Activated T-cell treated with anti-CD3 and anti-CD28 coated beads for 48 hours (primary cell): ENCODE data around the gene CAMK1.

Source experiments
- DNase-seq: peaks from one replicate; pipeline ENCODE4 v3.0.0-alpha.2; 2020; ENCODE audit warnings: low read depth

The CAMK1 gene

GRCh38 chr3:9792405-9793160, 22.8 kb upstream of the CAMK1 start, which contains the start of the genes ARPC4 and TADA3:
Gene ARPC4 (plus strand): TSS chr3:9793082. CDS start chr3:9793122, 40 bp downstream.
Gene TADA3 (minus strand): TSS chr3:9792473. CDS start chr3:9791466, 1,007 bp downstream.
- DNase-seq, result peak; percentile 87

DNA sequence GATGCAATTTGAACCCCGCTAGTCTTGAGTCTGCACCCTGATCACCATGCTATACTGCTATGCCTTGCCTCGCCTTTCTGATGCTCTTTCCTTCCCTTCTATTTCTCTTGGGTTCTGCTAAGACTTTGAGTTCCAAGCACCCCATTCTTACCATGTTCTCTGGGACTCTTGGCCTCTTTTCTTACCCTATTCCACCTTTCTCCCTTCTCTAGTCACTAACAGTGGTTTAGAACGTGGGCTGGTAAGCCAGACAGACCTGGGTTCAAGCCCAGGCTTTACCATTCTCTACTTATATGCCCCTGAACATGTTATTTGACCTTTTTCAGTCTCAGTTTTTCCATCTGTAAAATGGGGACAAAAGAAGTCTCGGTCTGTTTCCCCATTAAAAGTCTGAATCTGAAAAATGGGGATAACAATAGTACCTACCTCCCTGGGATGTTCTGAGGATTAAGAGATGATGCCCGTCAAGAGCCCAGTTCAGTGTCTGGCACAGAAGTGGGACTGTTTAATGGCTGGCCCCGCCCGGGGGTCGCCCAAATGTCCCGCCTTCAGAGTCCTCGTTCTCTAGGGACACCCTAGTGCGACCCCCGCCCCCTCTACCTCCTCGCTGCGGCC, 22.1 kb upstream of the CAMK1 start:
- DNase-seq, result no peak

DNA sequence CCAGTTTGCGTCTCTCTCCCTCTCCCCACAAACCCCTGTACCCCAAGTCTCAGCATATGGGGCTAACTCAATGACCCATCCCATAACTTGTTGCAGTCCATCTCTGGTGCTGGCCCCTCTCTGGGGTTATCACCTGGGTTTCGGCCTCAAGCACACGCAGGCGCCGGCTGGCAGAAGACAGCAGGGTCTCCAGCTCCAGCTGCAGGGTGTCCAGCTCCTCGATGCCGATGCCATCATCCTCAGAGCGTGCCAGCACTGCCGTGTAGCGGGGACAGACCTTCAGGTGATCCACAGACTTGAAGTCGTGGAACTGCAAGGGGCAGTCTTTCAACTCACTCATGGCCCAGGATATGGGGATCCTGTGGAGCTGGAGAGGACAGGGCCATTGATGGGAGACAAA, 21.4 kb upstream of the CAMK1 start:
- no peak for DNase-seq

DNA sequence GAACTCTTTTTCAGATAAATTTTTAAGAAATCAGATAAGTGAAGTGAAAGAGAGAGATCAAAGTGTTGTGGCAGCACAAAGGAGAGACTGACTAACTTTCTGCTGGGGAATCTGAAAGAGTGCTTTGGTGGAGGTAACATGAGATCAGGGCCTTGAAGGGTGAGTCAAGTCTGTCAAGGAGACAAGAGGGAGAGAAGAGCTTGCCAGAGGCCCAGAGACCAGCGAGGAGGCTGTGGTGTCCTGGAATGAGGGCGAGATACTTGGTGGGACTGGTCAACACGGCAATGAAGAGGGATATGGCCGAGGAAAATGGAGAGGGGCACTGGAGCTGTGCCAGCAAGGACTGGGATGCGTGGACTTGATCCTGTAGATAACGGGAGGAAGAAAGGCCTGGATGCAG, 18.0 kb upstream of the CAMK1 start:
- DNase-seq, result peak; percentile 33

DNA sequence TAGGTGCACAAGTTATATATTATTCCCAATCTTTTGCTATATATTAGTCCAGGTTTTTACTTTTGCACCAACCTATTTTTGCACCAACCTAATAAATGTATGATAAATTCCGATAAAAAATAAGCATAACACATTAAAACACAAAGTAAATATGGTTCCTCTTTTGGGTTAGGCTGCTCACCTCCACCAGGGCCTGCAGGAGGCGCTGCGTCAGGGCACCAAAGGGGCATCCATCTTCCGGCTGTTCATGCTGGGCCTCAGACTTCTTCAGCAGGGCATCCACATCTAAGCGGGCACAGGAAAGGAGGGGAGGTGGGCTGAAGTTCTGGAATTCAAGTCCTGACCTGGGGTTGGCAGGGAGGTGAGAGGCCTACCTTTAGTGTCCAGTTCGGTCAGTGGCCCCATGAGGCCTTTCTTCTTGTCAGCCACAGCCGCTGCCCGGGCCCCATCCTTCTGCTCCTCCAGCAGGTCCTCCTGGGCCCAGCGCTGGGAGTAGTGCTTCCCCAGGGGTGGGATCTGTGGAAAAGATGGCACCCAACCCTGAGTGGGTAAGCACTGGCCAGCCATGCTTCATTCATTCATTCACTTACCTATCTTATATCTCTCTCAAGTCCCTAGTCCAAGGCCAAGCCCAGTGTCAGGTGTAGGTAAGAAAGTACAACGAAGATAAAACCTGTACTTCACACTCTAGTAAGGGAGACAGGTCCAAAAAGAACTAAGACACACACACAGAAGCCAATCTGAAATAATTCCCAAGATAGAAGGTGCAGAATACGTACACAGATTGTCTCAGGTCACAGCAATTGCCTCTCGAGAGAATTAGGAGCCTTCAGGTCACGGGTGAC, 17.3 kb upstream of the CAMK1 start:
- DNase-seq, result no peak

- DNase-seq, result no peak
Observed at GRCh38 chr3:9786209-9786739, 16.5 kb upstream of the CAMK1 start.

DNA sequence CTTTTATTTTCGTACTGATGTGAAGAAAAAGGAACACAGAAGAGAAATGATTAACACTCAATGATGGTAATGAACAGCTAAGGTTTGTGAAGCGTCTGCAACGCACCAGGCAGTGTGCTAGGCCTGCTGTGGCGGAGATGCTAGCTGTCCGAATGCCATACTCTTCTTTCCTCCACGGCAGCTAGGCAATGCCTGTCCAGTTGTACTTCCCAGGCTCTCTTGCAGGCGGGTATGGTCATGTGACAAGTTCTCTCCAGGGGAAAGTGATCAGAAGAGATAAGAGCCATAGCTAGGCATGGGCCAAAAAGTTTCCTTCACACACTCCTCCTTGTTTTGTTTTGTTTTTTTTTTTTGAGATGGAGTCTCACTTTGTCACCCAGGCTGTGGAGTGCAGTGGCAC, 15.9 kb upstream of the CAMK1 start:
- no peak for DNase-seq

- no peak for DNase-seq
Observed at GRCh38 chr3:9784965-9785364, 15.2 kb upstream of the CAMK1 start.

- no peak for DNase-seq
Observed at GRCh38 chr3:9783954-9784353, 14.2 kb upstream of the CAMK1 start.

- DNase-seq, result no peak
Observed at GRCh38 chr3:9782770-9783169, 13.0 kb upstream of the CAMK1 start.

- DNase-seq, result no peak
Observed at GRCh38 chr3:9781978-9782603, 12.3 kb upstream of the CAMK1 start.

GRCh38 chr3:9781551-9781950, 11.8 kb upstream of the CAMK1 start:
- DNase-seq, result no peak

GRCh38 chr3:9780910-9781309, 11.2 kb upstream of the CAMK1 start:
- no peak for DNase-seq

- no peak for DNase-seq
Observed at GRCh38 chr3:9780458-9780812, 10.7 kb upstream of the CAMK1 start.

GRCh38 chr3:9779721-9780457, 10.1 kb upstream of the CAMK1 start:
- peak; percentile 39 for DNase-seq

- DNase-seq, result no peak
Observed at GRCh38 chr3:9779075-9779593, 9.4 kb upstream of the CAMK1 start.

- DNase-seq, result peak; percentile 59
Observed at GRCh38 chr3:9778143-9779074, 8.7 kb upstream of the CAMK1 start.

DNA sequence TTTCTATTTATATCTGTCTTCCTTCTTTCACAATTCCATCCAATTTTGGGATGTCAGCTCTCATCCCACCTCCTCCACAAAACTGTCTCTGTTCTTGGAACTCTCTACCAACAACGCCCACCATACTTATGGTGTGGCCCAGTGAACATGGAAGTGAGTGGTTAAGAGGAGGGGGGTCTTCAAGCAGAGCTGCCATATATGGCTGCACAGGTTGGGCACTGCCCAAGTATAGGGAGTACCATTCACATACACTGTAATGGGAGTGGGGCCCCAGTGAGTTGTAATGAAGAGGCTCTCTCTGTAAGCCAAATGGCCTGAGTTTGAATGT, 7.9 kb upstream of the CAMK1 start:
- DNase-seq, result no peak

- no peak for DNase-seq
Observed at GRCh38 chr3:9776896-9777693, 7.3 kb upstream of the CAMK1 start.
